GM13977 (cell line): ENCODE measurements around the gene COA3.

Source experiments
- DNase-seq: peaks from one replicate; pipeline ENCODE4 v3.0.0; 2012; ENCODE audit warnings: low spot score
- in situ Hi-C: fragments of 300-500 bp; cut with MboI; formaldehyde crosslinking; loops from one replicate; pipeline ENCODE4 v1.12.0; 2022; ENCODE audit warnings: low sequenced_read_pairs, low pct_unique_long_range_greater_than_20kb, mixed read lengths, inconsistent platforms; ENCODE audit not compliant: unreplicated experiment
- TF ChIP-seq, protein P1 (sequence below): IDR thresholded peaks from 2 replicates; pipeline ENCODE4 v1.5.1; 2012; ENCODE audit warnings: mild to moderate bottlenecking, control low read depth; ENCODE audit not compliant: insufficient read depth; ENCODE audit errors: extremely low read depth, missing control alignments

COA3 gene

DNA sequence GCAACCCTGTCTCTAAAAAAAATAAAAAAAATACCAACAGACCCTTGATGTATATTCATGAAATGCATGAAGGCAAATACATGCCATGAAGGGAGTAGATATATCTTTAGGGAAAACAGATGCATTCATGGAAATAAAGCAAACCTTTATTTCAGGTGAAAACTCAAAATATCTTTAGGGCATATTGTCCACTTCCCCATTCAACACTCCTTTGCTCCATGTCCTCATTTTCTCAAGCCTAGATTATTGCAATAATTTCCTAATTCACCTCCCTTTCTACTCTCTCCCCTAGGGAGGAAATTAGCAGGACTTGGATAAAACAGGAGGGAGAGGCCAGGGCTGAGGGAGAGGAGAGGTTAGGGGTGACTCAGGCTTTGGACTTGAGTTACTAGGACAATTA, 31.0 kb downstream of the COA3 start:
- no peak for DNase-seq
- TF ChIP-seq, protein P1, sequence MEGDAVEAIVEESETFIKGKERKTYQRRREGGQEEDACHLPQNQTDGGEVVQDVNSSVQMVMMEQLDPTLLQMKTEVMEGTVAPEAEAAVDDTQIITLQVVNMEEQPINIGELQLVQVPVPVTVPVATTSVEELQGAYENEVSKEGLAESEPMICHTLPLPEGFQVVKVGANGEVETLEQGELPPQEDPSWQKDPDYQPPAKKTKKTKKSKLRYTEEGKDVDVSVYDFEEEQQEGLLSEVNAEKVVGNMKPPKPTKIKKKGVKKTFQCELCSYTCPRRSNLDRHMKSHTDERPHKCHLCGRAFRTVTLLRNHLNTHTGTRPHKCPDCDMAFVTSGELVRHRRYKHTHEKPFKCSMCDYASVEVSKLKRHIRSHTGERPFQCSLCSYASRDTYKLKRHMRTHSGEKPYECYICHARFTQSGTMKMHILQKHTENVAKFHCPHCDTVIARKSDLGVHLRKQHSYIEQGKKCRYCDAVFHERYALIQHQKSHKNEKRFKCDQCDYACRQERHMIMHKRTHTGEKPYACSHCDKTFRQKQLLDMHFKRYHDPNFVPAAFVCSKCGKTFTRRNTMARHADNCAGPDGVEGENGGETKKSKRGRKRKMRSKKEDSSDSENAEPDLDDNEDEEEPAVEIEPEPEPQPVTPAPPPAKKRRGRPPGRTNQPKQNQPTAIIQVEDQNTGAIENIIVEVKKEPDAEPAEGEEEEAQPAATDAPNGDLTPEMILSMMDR, result no peak
- in situ Hi-C loops, result loop anchor here (10.0 kb wide), 1 partner anchor 193 kb away; the partner anchor contains the start of gene PSMC3IP

DNA sequence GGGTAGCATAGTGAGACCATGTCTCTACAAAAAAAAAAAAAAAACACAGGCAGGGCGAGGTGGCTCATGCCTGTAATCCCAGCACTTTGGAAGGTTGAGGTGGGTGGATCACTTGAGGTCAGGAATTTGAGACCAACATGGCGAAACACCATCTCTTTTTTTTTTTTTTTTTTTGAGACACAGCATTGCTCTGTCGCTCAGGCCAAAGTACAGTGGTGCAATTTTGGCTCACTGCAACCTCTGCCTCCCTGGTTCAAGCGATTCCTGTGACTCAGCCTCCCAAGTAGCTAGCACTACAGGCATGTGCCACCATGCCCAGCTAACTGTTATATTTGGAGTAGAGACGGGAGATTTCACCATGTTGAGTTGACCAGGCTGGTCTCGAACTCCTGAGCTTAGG, 32.4 kb downstream of the COA3 start:
- TF ChIP-seq, protein P1, result no peak
- in situ Hi-C loops, result loop anchor here (10.0 kb wide), 1 partner anchor 191 kb away; the partner anchor contains the start of gene PSMC3IP

DNA sequence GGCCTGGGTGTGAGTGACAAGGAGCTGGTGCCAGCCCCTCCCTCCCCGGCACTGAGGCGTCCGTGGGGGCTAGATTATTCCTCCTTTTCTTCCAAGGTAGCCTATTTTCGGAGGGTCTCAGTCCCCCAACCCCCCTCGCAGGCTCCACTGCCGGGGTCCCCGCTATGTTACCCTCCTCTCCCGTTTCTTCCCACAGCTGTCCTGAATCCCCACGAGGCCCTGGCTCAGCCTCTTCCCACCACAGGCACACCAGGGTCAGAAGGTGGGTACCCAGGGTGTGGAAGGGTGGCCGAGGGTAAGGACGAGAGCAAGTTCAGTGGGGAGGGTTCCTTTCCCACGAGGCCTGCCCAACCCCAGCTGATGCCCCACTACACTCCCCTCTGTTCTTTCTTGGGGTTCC, 36.9 kb downstream of the COA3 start:
- in situ Hi-C loops, result loop anchor here (10.0 kb wide), 1 partner anchor 187 kb away; the partner anchor contains the start of gene PSMC3IP
- no peak for DNase-seq
- TF ChIP-seq, protein P1, result no peak

More for the DNA sequence above, 32.4 kb downstream of the COA3 start:
- DNase-seq, result no peak

DNA sequence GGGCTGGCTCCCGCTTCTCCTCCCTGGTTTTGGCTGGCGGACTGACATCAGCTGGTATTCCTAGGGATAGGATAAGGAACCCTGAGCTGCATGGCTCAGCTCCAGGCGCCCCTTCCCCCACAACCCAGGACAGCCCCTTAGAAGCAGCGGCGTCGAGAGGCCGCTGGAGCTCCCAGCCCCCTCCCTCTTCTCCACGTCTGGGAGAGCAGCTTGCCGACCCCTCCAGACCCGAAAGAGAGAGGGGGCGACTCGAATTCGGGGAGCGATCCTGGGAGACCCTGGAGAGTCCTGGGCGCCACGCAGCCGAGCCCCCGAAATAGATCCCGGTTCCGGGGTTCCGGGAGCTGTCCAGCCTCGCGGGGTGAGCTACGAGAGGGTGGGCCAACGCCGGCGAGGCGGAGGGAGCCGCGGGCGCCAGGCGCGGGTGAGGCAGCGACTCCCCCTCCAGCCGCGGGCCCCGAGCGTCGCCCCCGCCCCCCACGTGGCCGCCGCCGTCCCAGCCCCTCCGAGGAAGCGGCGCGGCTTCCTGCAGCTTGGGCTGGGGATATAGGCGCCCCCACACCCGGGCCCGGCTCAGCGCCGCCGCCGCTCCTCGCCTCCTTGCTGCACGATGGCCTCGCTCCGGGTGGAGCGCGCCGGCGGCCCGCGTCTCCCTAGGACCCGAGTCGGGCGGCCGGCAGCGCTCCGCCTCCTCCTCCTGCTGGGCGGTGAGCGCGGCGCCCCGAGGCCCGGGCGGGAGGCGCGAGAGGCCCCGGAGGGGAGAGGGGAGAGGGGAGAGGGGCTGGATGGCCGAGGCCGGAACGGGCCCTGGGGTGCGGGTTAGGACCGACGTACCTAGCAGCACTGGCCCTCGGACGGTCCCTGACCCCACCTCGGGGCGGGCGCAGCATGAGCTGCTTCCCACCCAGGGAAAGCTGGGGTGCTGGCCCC, 37.6 kb downstream of the COA3 start, which contains the start of gene RAMP2:
RAMP2 (plus strand) TSS at position 576 of the 930 bp plus-strand sequence; CDS start at position 611, 35 bp downstream.
- TF ChIP-seq, protein P1, result no peak
- in situ Hi-C loops, result loop anchor here (10.0 kb wide), 1 partner anchor 186 kb away; the partner anchor contains the start of gene PSMC3IP
- DNase-seq, result peak; percentile 38

DNA sequence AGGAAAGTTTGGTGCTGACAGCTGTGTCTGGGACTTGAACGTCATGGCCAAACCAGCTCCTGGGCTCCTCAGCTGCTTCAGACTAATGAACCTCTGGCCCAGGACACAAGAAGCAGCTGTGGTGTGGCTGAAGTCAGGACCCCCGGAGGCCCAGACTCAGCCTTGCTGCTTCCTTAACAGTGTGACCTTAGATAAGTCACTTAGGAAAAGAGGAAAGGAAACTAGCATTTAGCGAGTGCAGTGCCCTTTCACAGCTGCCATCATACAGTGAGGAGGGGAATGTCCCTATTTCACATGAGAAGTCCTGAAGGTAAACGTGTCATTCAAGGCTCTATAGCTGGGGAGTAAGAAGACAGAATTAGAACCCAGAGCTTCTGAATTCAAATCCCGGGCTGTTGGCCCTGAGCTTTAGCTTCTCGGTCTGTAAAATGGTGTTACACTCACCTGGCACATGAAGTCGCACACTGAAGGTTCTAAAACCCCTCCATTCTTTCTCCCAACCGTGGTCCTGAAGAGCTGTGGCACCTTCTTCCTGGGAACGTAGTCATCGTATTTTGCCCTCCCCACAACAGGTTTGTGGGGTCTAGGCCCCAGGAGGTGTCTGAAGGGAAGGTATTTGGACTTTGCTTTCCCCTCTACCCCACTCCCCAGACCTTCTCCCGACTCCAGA, 38.4 kb downstream of the COA3 start:
- DNase-seq, result peak; percentile 56
- TF ChIP-seq, protein P1, result no peak
- in situ Hi-C loops, result loop anchor here (5.0 to 10.0 kb wide), 2 partner anchors 38 to 185 kb away; partner anchors contain the start of gene PSMC3IP

DNA sequence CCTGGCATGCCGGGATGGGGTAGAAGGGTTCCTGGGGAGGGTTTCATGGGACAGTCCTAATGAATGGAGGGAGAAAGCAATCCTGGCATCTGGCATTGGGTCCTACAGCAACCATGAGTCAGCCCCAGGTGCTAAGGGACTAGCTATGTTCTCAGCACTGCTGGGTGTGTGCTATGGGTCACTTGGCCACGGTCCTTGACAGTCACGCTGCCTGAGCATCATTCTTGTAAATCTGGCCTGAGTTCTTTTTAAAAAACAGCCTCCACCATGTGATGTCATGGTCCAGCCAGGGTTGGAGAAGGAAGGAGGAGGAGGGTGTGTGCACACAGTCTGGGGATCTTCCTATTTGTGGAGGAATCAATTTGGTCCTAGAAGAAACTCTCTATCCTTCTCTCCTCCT, 43.7 kb downstream of the COA3 start:
- in situ Hi-C loops, result loop anchor here (5.0 kb wide), 1 partner anchor 32 kb away; no protein-coding TSS in a partner anchor
- TF ChIP-seq, protein P1, result no peak
- no peak for DNase-seq
